H9 (cell line): ENCODE results near the gene LIN7C. TPM values are rescaled to one million over a fixed set of nuclear protein-coding genes. Genes with fewer than 3 reads are reported as not detected.
A peak's percentile ranks its signal among the peaks of the same experiment; 100 is the strongest.

Source experiments
- DNase-seq: peaks from one replicate; pipeline ENCODE4 v3.0.0-alpha.2; 2017
- H2AFZ ChIP-seq: one replicate; pipeline ENCODE4 v1.6.1; 2013; ENCODE audit warnings: mild to moderate bottlenecking, low read length, control low read depth, moderate library complexity
- H2AK5ac ChIP-seq: 2 replicates; pipeline ENCODE4 v1.6.1; 2013; ENCODE audit warnings: low read length, control low read depth, mixed read lengths; ENCODE audit not compliant: insufficient read length
- H2BK120ac ChIP-seq: one replicate; pipeline ENCODE4 v1.6.1; 2013; ENCODE audit warnings: low read depth, mild to moderate bottlenecking, low read length, control low read depth, inconsistent platforms; ENCODE audit not compliant: poor library complexity, severe bottlenecking
- H2BK12ac ChIP-seq: 2 replicates; pipeline ENCODE4 v1.6.1; 2013; ENCODE audit warnings: low read length, control low read depth, mixed read lengths, low read depth; ENCODE audit not compliant: insufficient read length
- H2BK15ac ChIP-seq: 2 replicates; pipeline ENCODE4 v1.6.1; 2013; ENCODE audit warnings: low read depth, low read length, control low read depth
- H2BK20ac ChIP-seq: one replicate; pipeline ENCODE4 v1.6.1; 2013; ENCODE audit warnings: low read depth, mild to moderate bottlenecking, low read length, control low read depth, inconsistent platforms; ENCODE audit not compliant: poor library complexity, severe bottlenecking
- H2BK5ac ChIP-seq: 2 replicates; pipeline ENCODE4 v1.6.1; 2013; ENCODE audit warnings: low read length, control low read depth, mixed read lengths; ENCODE audit not compliant: insufficient read length
- H3K14ac ChIP-seq: 2 replicates; pipeline ENCODE4 v1.6.1; 2013; ENCODE audit warnings: low read length, control low read depth; ENCODE audit not compliant: insufficient read depth
- H3K18ac ChIP-seq: 2 replicates; pipeline ENCODE4 v1.6.1; 2013; ENCODE audit warnings: low read depth, mild to moderate bottlenecking, mixed read lengths, low read length, control low read depth; ENCODE audit not compliant: insufficient read length
- H3K23ac ChIP-seq: 2 replicates; pipeline ENCODE4 v1.6.1; 2013; ENCODE audit warnings: low read length, control low read depth, mixed read lengths, low read depth; ENCODE audit not compliant: insufficient read length
- H3K23me2 ChIP-seq: 2 replicates; pipeline ENCODE4 v1.6.1; 2013; ENCODE audit warnings: low read depth, mild to moderate bottlenecking, mixed read lengths, low read length, control low read depth; ENCODE audit not compliant: insufficient read length, poor library complexity, severe bottlenecking
- H3K27ac ChIP-seq: 2 replicates; pipeline ENCODE4 v1.5.1; 2013; ENCODE audit warnings: low read length, control low read depth, mixed read lengths, low read depth; ENCODE audit not compliant: insufficient read length
- H3K27me3 ChIP-seq: 2 replicates; pipeline ENCODE4 v1.6.1; 2013; ENCODE audit warnings: low read length, control low read depth, inconsistent platforms; ENCODE audit not compliant: insufficient read depth
- H3K4ac ChIP-seq: 2 replicates; pipeline ENCODE4 v1.6.1; 2013; ENCODE audit warnings: low read depth, mild to moderate bottlenecking, control low read depth, inconsistent platforms, low read length, moderate library complexity
- H3K4me1 ChIP-seq: 2 replicates; pipeline ENCODE4 v1.6.1; 2013; ENCODE audit warnings: low read length, control low read depth, inconsistent platforms; ENCODE audit not compliant: insufficient read depth
- H3K4me2 ChIP-seq: 2 replicates; pipeline ENCODE4 v1.6.1; 2013; ENCODE audit warnings: low read length, control low read depth, mixed read lengths; ENCODE audit not compliant: insufficient read length, insufficient read depth
- H3K56ac ChIP-seq: 2 replicates; pipeline ENCODE4 v1.6.1; 2013; ENCODE audit warnings: low read depth, mild to moderate bottlenecking, mixed read lengths, low read length, control low read depth; ENCODE audit not compliant: insufficient read length
- H3K79me1 ChIP-seq: 2 replicates; pipeline ENCODE4 v1.6.1; 2013; ENCODE audit warnings: low read depth, mild to moderate bottlenecking, moderate library complexity, low read length, control low read depth, inconsistent platforms; ENCODE audit not compliant: insufficient read depth, poor library complexity, severe bottlenecking
- H3K79me2 ChIP-seq: 2 replicates; pipeline ENCODE4 v1.6.1; 2013; ENCODE audit warnings: low read length, control low read depth, inconsistent platforms; ENCODE audit not compliant: insufficient read depth
- H3K9ac ChIP-seq: 2 replicates; pipeline ENCODE4 v1.6.1; 2013; ENCODE audit warnings: low read length, control low read depth, mixed read lengths; ENCODE audit not compliant: insufficient read length; ENCODE audit errors: extremely low read depth
- H3K9me3 ChIP-seq: one replicate; pipeline ENCODE4 v1.6.1; 2013; ENCODE audit warnings: low read depth, low read length, inconsistent platforms; ENCODE audit not compliant: control insufficient read depth
- H3T11ph ChIP-seq: one replicate; pipeline ENCODE4 v1.6.1; 2013; ENCODE audit warnings: mild to moderate bottlenecking, low read length, control low read depth, inconsistent platforms
- H4K20me1 ChIP-seq: one replicate; pipeline ENCODE4 v1.6.1; 2013; ENCODE audit not compliant: control insufficient read depth, insufficient read length, insufficient read depth
- H4K5ac ChIP-seq: 2 replicates; pipeline ENCODE4 v1.6.1; 2013; ENCODE audit warnings: low read depth, mild to moderate bottlenecking, mixed read lengths, low read length, control low read depth; ENCODE audit not compliant: insufficient read length
- H4K8ac ChIP-seq: replicated peaks from 2 replicates; pipeline ENCODE4 v1.6.1; 2013; ENCODE audit warnings: low read length, control low read depth, mixed read lengths, low read depth; ENCODE audit not compliant: insufficient read length
- H4K91ac ChIP-seq: 2 replicates; pipeline ENCODE4 v1.6.1; 2013; ENCODE audit warnings: low read depth, mild to moderate bottlenecking, moderate library complexity, mixed read lengths, low read length, control low read depth; ENCODE audit not compliant: insufficient read length
- H3K27ac Mint-ChIP-seq, 3 experiments: 2 replicates in 2 of 3; 3 replicates in 1 of 3; pipeline ENCODE4 v1.8.0; 2020 to 2021; ENCODE audit warnings: mixed read lengths in 3 of 3, mild to moderate bottlenecking in 1 of 3, moderate library complexity in 1 of 3
- H3K27me3 Mint-ChIP-seq: 2 replicates; pipeline ENCODE4 v1.8.0; 2021; ENCODE audit warnings: low read depth, mild to moderate bottlenecking, moderate library complexity, mixed read lengths
- H3K36me3 Mint-ChIP-seq, 3 experiments: 2 replicates in 2 of 3; 3 replicates in 1 of 3; pipeline ENCODE4 v1.8.0; 2020 to 2021; ENCODE audit warnings: low read depth in 3 of 3, mixed read lengths in 3 of 3; ENCODE audit not compliant: insufficient read depth in 1 of 3
- H3K4me1 Mint-ChIP-seq, 2 experiments: 2 replicates each; pipeline ENCODE4 v1.8.0; 2020; ENCODE audit warnings: mixed read lengths in 2 of 2
- H3K4me3 Mint-ChIP-seq, 2 experiments: 2 replicates in 1 of 2; 3 replicates in 1 of 2; pipeline ENCODE4 v1.8.0; 2020 to 2021; ENCODE audit warnings: mild to moderate bottlenecking in 2 of 2, mixed read lengths in 2 of 2, moderate library complexity in 1 of 2
- H3K9me3 Mint-ChIP-seq, 2 experiments: 2 replicates in 1 of 2; 3 replicates in 1 of 2; pipeline ENCODE4 v1.8.0; 2020; ENCODE audit warnings: mild to moderate bottlenecking in 2 of 2, mixed read lengths in 2 of 2, moderate library complexity in 1 of 2
- WGBS: extraction: QIAGEN DNeasy Blood & Tissue Kit; methylation state at CpG from one replicate; pipeline ENCODE4 v1.1.7; 2013; ENCODE audit warnings: missing lambda C conversion rate, low lambda C conversion rate, mixed read lengths; ENCODE audit not compliant: insufficient read length; ENCODE audit errors: extremely low coverage; 5-methylcytosine and 5-hydroxymethylcytosine counted together
- total RNA-seq: library from RNA; stranded (reverse); gene quantifications from 2 replicates; pipeline ENCODE4 v1.2.1, GENCODE V29; 2021
- TF ChIP-seq, protein P1 (sequence below): fragments of 200-600 bp; sonication (generic); conservative IDR thresholded peaks from 3 replicates; pipeline ENCODE4 v1.8.0; 2021; ENCODE audit warnings: antibody characterized with exemption, mild to moderate bottlenecking

LIN7C gene
- total RNA-seq, 1 experiment from 2014 or later, result 40.0 TPM

DNA sequence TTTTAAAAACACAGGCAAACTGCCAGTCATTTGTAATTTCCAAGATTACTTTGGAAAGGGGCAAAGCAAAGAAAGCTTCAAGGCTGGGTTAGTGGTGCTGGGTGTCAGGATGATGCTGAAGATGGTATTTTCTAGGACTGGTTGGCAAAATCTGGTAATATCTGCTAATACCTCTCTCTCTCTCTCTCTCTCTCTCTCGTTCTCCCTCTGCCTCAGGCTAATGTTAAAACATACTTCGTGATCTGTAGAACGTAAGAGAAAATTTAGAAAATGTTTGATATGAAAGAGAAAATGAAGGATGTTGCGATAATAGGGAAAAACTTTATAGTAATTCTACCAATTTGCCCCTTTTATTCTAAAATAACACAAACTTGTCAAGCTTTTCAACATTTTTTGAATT lies 24.6 kb downstream of the LIN7C start:
- H3T11ph ChIP-seq, result no peak overlapping the region
- no peak overlapping the region for H3K18ac ChIP-seq
- H3K23ac ChIP-seq, result no peak overlapping the region
- H3K36me3 Mint-ChIP-seq, result no peaks in the 10 kb centered on the region
- H2BK15ac ChIP-seq, result no peak overlapping the region
- DNase-seq, result no peak
- H2BK5ac ChIP-seq, result no peak overlapping the region
- no peaks in the 10 kb centered on the region for H3K4me1 ChIP-seq
- no peak overlapping the region for H3K27ac Mint-ChIP-seq
- no peaks in the 10 kb centered on the region for H3K9me3 ChIP-seq
- no peak overlapping the region for H3K4ac ChIP-seq
- no peak overlapping the region for H4K91ac ChIP-seq
- no peaks in the 10 kb centered on the region for H3K79me2 ChIP-seq
- no peak overlapping the region for H3K27ac ChIP-seq
- 100% methylated on average over 3 of the region's 4 CpGs for WGBS
- H2AK5ac ChIP-seq, result no peak overlapping the region
- no peak overlapping the region for H4K5ac ChIP-seq
- no peak overlapping the region for H3K4me2 ChIP-seq
- no peaks in the 10 kb centered on the region for H3K23me2 ChIP-seq
- H3K79me1 ChIP-seq, result no peaks in the 10 kb centered on the region
- no peak overlapping the region for H2BK20ac ChIP-seq
- H3K14ac ChIP-seq, result no peak overlapping the region
- no peaks in the 10 kb centered on the region for H4K20me1 ChIP-seq
- H3K27me3 Mint-ChIP-seq, result no peaks in the 10 kb centered on the region
- no peak overlapping the region for H4K8ac ChIP-seq
- no peaks in the 10 kb centered on the region for H3K27me3 ChIP-seq
- H3K9ac ChIP-seq, result no peak overlapping the region
- TF ChIP-seq, protein P1, sequence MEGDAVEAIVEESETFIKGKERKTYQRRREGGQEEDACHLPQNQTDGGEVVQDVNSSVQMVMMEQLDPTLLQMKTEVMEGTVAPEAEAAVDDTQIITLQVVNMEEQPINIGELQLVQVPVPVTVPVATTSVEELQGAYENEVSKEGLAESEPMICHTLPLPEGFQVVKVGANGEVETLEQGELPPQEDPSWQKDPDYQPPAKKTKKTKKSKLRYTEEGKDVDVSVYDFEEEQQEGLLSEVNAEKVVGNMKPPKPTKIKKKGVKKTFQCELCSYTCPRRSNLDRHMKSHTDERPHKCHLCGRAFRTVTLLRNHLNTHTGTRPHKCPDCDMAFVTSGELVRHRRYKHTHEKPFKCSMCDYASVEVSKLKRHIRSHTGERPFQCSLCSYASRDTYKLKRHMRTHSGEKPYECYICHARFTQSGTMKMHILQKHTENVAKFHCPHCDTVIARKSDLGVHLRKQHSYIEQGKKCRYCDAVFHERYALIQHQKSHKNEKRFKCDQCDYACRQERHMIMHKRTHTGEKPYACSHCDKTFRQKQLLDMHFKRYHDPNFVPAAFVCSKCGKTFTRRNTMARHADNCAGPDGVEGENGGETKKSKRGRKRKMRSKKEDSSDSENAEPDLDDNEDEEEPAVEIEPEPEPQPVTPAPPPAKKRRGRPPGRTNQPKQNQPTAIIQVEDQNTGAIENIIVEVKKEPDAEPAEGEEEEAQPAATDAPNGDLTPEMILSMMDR, result no peak
- H3K4me3 Mint-ChIP-seq, result no peak overlapping the region
- peak overlapping the region; percentile 73 for H2BK12ac ChIP-seq
- no peak overlapping the region for H2AFZ ChIP-seq
- no peaks in the 10 kb centered on the region for H3K9me3 Mint-ChIP-seq
- no peak overlapping the region for H3K56ac ChIP-seq
- no peak overlapping the region for H2BK120ac ChIP-seq
- peaks cover 13 to 19% of the 10 kb centered on the region in 2 experiments for H3K4me1 Mint-ChIP-seq
